ENCODE measurements around the gene EBI3. TPM values are rescaled to one million over a fixed set of nuclear protein-coding genes. Genes with fewer than 3 reads are reported as not detected.
"Not testable (repeated sequence)": the region's sequence is repeated elsewhere in the genome, so short reads cannot be mapped to it uniquely, and the experiment has no call there.

The EBI3 gene
- total and polyA plus RNA-seq, 4 donors, result 1.8 to 7.8 (median 2.5) TPM

DNA sequence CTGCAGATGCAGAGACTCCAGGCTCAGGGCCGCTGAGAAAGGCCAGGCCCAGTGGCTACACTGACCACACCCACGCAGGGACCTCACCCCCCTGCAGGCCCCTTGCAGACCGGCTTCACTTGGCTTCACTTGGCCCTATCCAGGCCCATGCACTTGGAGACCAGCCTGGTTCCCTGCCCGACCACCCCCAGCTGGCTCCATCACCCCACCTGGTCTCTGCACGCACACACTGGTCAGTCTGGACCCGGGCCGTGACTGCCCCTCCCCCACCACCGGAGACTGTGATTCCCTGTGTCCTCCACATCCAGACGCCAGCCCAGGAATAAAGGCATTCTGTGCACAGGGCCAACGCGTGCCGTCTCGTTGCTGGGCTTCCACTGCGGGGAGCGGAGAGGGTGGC is 4.9 kb upstream of the EBI3 start (continued):
- TF ChIP-seq GABPA (IDR thresholded peaks at IDR 0.05 in 1 of 2, conservative IDR thresholded peaks at IDR 0.05 in 1 of 2), result no peak

DNA sequence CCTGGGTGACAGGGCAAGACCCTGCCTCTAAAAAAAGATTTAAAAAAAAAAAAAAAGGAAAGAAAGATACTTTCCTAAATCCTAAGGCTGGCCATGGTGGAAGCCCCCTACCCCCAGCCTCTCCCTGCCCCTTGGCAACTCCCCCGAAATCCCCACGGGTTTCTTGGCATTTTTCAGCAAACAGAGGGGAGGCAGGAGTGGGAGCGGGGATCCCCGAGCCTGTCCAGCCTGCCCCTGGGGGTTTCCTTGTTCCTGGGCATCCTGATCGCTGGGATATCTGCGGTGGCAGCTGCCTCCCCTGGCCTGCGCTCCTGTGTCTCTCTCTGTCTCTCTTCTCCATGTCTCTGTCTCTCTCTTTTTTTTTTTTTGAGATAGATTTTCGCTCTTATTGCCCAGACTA is 3.4 kb upstream of the EBI3 start:
- peaks cover 0 to 2% (median 0%) of the 10 kb centered on the region in 4 donors for H3K36me3 ChIP-seq (ENCODE audit: control insufficient read depth in 4 of 4, insufficient read depth in 3 of 4, low read depth in 1 of 4, low read length in 3 of 4)
- no peaks in the 10 kb centered on the region for H3K9me3 ChIP-seq (ENCODE audit: control insufficient read depth in 4 of 4, low read length in 3 of 4)
- TF ChIP-seq FOXA2 (IDR thresholded peaks at IDR 0.05) (no peak), EGR1 (IDR thresholded peaks at IDR 0.05; ENCODE audit: low read depth in 2 of 2) (no peak)
- TF ChIP-seq, protein P1, sequence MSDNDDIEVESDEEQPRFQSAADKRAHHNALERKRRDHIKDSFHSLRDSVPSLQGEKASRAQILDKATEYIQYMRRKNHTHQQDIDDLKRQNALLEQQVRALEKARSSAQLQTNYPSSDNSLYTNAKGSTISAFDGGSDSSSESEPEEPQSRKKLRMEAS (IDR thresholded peaks at IDR 0.05), result no peak
- no peak overlapping the region for H3K9ac ChIP-seq (ENCODE audit: low read depth in 1 of 2, low read length in 2 of 2)
- no peak for DNase-seq (ENCODE audit: low spot score)
- WGBS, result 85% methylated on average over 8 of the region's 8 CpGs
- H3K4me3 ChIP-seq (ENCODE audit: low read depth in 1 of 3, low read length in 3 of 3), result no peak overlapping the region
- peaks cover 0 to 2% (median 0%) of the 10 kb centered on the region in 4 donors for H3K27me3 ChIP-seq (ENCODE audit: control insufficient read depth in 4 of 4, insufficient read depth in 4 of 4, low read length in 3 of 4)
- no peak overlapping the region for H3K27ac ChIP-seq (ENCODE audit: low read depth in 1 of 2, low read length in 2 of 2)
- peaks cover 0 to 6% (median 0%) of the 10 kb centered on the region in 4 donors for H3K4me1 ChIP-seq (ENCODE audit: control insufficient read depth in 4 of 4, insufficient read depth in 4 of 4, low read length in 3 of 4)

DNA sequence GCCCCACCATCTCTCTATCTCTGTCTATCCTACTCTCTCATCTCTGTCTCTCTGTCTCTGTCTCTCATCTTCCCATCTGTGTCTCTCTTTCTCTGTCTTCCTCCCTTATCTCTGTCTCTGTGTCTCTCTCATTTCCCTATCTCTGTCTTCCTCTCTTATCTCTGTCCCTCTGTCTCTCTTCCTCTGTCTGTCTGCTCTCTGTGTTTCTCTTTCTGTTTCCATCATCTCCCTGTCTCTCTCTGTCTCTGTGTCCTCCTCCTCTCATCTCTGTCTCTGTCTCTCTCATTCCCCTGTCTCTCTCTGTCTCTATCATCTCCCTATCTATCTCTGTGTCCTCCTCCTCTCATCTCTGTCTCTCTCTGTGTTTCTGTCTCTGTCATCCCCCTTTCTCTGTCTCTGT is 1.6 kb upstream of the EBI3 start:
- Histone ChIP-seq H3K4me1 (ENCODE audit: control insufficient read depth in 4 of 4, insufficient read depth in 4 of 4, low read length in 3 of 4) (peaks cover 0 to 6% (median 0%) of the 10 kb centered on the region in 4 donors), H3K27me3 (ENCODE audit: control insufficient read depth in 4 of 4, insufficient read depth in 4 of 4, low read length in 3 of 4) (peaks cover 0 to 2% (median 0%) of the 10 kb centered on the region in 4 donors), H3K4me3 (ENCODE audit: low read depth in 1 of 3, low read length in 3 of 3) (no peak overlapping the region), H3K27ac (ENCODE audit: low read depth in 1 of 2, low read length in 2 of 2) (no peak overlapping the region), H3K36me3 (ENCODE audit: control insufficient read depth in 4 of 4, insufficient read depth in 3 of 4, low read depth in 1 of 4, low read length in 3 of 4) (no peaks in the 10 kb centered on the region), H3K9ac (ENCODE audit: low read depth in 1 of 2, low read length in 2 of 2) (no peak overlapping the region), H3K9me3 (ENCODE audit: control insufficient read depth in 4 of 4, low read length in 3 of 4) (no peaks in the 10 kb centered on the region)
- no peak for DNase-seq (ENCODE audit: low spot score)
- TF ChIP-seq NR2F2 (IDR thresholded peaks at IDR 0.05) (no peak), HNF4A (conservative IDR thresholded peaks at IDR 0.05) (no peak), RAD21 (IDR thresholded peaks at IDR 0.05) (no peak), JUND (IDR thresholded peaks at IDR 0.05) (no peak), RXRA (IDR thresholded peaks at IDR 0.05) (no peak)
- TF ChIP-seq, protein P2, sequence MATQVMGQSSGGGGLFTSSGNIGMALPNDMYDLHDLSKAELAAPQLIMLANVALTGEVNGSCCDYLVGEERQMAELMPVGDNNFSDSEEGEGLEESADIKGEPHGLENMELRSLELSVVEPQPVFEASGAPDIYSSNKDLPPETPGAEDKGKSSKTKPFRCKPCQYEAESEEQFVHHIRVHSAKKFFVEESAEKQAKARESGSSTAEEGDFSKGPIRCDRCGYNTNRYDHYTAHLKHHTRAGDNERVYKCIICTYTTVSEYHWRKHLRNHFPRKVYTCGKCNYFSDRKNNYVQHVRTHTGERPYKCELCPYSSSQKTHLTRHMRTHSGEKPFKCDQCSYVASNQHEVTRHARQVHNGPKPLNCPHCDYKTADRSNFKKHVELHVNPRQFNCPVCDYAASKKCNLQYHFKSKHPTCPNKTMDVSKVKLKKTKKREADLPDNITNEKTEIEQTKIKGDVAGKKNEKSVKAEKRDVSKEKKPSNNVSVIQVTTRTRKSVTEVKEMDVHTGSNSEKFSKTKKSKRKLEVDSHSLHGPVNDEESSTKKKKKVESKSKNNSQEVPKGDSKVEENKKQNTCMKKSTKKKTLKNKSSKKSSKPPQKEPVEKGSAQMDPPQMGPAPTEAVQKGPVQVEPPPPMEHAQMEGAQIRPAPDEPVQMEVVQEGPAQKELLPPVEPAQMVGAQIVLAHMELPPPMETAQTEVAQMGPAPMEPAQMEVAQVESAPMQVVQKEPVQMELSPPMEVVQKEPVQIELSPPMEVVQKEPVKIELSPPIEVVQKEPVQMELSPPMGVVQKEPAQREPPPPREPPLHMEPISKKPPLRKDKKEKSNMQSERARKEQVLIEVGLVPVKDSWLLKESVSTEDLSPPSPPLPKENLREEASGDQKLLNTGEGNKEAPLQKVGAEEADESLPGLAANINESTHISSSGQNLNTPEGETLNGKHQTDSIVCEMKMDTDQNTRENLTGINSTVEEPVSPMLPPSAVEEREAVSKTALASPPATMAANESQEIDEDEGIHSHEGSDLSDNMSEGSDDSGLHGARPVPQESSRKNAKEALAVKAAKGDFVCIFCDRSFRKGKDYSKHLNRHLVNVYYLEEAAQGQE (IDR thresholded peaks at IDR 0.05), result no peak
- TF ChIP-seq, protein P3, sequence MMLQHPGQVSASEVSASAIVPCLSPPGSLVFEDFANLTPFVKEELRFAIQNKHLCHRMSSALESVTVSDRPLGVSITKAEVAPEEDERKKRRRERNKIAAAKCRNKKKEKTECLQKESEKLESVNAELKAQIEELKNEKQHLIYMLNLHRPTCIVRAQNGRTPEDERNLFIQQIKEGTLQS (IDR thresholded peaks at IDR 0.05), result no peak

DNA sequence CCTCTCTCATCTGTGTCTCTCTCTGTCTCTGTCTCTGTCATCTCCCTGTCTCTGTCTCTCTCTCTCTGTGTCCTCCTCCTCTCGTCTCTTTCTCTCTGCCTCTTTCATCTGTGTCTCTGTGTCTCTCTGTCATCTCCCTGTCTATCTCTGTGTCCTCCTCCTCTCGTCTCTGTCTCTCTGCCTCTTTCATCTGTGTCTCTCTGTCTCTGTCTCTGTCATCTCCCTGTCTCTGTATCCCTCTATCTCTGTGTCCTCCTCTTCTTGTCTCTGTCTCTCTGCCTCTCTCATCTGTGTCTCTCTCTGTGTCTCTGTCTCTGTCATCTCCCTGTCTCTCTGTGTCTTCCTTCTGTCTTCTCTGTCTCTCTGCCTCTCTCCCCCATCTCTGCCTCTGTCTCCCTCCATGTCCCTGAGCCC is 551 bp upstream of the EBI3 start:
- H3K9me3 ChIP-seq (ENCODE audit: control insufficient read depth in 4 of 4, low read length in 3 of 4), result no peaks in the 10 kb centered on the region
- H3K36me3 ChIP-seq (ENCODE audit: control insufficient read depth in 4 of 4, insufficient read depth in 3 of 4, low read depth in 1 of 4, low read length in 3 of 4), result no peaks in the 10 kb centered on the region
- no peak overlapping the region for H3K4me3 ChIP-seq (ENCODE audit: low read depth in 1 of 3, low read length in 3 of 3)
- DNase-seq (ENCODE audit: low spot score), result no peak
- H3K9ac ChIP-seq (ENCODE audit: low read depth in 1 of 2, low read length in 2 of 2), result no peak overlapping the region
- 60% methylated on average over 2 of the region's 2 CpGs for WGBS
- H3K27ac ChIP-seq (ENCODE audit: low read depth in 1 of 2, low read length in 2 of 2), result no peak overlapping the region
- peaks cover 0 to 6% (median 0%) of the 10 kb centered on the region in 4 donors for H3K4me1 ChIP-seq (ENCODE audit: control insufficient read depth in 4 of 4, insufficient read depth in 4 of 4, low read length in 3 of 4)
- TF ChIP-seq, protein P4, sequence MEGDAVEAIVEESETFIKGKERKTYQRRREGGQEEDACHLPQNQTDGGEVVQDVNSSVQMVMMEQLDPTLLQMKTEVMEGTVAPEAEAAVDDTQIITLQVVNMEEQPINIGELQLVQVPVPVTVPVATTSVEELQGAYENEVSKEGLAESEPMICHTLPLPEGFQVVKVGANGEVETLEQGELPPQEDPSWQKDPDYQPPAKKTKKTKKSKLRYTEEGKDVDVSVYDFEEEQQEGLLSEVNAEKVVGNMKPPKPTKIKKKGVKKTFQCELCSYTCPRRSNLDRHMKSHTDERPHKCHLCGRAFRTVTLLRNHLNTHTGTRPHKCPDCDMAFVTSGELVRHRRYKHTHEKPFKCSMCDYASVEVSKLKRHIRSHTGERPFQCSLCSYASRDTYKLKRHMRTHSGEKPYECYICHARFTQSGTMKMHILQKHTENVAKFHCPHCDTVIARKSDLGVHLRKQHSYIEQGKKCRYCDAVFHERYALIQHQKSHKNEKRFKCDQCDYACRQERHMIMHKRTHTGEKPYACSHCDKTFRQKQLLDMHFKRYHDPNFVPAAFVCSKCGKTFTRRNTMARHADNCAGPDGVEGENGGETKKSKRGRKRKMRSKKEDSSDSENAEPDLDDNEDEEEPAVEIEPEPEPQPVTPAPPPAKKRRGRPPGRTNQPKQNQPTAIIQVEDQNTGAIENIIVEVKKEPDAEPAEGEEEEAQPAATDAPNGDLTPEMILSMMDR (IDR thresholded peaks at IDR 0.05; ENCODE audit: low read depth, low read length, missing input control), result no peak
- no peak for TF ChIP-seq EGR1 (IDR thresholded peaks at IDR 0.05; ENCODE audit: low read depth in 2 of 2)
- peaks cover 0 to 2% (median 0%) of the 10 kb centered on the region in 4 donors for H3K27me3 ChIP-seq (ENCODE audit: control insufficient read depth in 4 of 4, insufficient read depth in 4 of 4, low read length in 3 of 4)

DNA sequence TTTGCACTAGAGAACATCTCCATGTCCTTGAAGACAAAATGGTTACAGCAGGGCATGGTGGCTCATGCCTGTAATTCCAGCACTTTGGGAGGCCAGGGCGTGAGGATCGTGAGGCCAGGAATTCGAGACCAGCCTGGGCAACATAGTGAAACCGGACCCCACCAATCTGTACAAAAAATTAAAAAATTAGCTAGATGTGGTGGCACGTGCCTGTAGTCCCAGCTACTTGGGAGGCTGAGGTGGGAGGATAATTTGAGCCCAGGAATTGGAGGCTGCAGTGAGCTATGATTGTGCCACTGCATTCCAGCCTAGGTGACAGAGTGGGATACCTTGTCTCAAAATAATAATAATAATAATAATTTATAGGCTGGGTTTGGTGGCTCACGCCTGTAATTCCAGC is 914 bp downstream of the EBI3 start:
- WGBS, result 88% methylated on average over 6 of the region's 6 CpGs

DNA sequence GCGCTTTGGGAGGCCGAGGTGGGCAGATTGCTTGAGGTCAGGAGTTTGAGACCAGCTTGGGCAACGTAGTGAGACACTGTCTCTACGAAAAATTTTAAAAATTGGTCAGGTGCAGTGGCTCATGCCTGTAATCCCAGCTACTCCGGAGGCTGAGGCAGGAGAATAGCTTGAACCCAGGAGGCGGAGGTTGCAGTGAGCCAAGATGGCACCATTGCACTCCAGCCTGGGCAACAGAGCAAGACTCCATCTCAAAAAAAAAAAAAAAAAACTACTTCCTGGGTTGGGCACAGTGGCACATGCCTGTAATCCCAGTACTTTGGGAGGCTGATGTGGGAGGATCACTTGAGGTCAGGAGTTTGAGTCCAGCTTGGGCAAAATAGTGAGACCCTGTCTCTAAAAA is 2.2 kb downstream of the EBI3 start:
- not testable (repeated sequence) for H3K4me3 ChIP-seq (ENCODE audit: low read depth in 1 of 3, low read length in 3 of 3); H3K9ac ChIP-seq (ENCODE audit: low read depth in 1 of 2, low read length in 2 of 2); H3K4me1 ChIP-seq (ENCODE audit: control insufficient read depth in 4 of 4, insufficient read depth in 4 of 4, low read length in 3 of 4); H3K27ac ChIP-seq (ENCODE audit: low read depth in 1 of 2, low read length in 2 of 2); H3K27me3 ChIP-seq (ENCODE audit: control insufficient read depth in 4 of 4, insufficient read depth in 4 of 4, low read length in 3 of 4); H3K36me3 ChIP-seq (ENCODE audit: control insufficient read depth in 4 of 4, insufficient read depth in 3 of 4, low read depth in 1 of 4, low read length in 3 of 4); DNase-seq (ENCODE audit: low spot score); H3K9me3 ChIP-seq (ENCODE audit: control insufficient read depth in 4 of 4, low read length in 3 of 4)
- 92% methylated on average over 6 of the region's 6 CpGs for WGBS

More for the DNA sequence above, 914 bp downstream of the EBI3 start:
- DNase-seq (ENCODE audit: low spot score); H3K4me1 ChIP-seq (ENCODE audit: control insufficient read depth in 4 of 4, insufficient read depth in 4 of 4, low read length in 3 of 4); H3K27me3 ChIP-seq (ENCODE audit: control insufficient read depth in 4 of 4, insufficient read depth in 4 of 4, low read length in 3 of 4); H3K36me3 ChIP-seq (ENCODE audit: control insufficient read depth in 4 of 4, insufficient read depth in 3 of 4, low read depth in 1 of 4, low read length in 3 of 4); H3K9ac ChIP-seq (ENCODE audit: low read depth in 1 of 2, low read length in 2 of 2); H3K9me3 ChIP-seq (ENCODE audit: control insufficient read depth in 4 of 4, low read length in 3 of 4); H3K27ac ChIP-seq (ENCODE audit: low read depth in 1 of 2, low read length in 2 of 2); H3K4me3 ChIP-seq (ENCODE audit: low read depth in 1 of 3, low read length in 3 of 3): not testable (repeated sequence)

Data from liver (tissue), 9 donors.